PFSK-1 (cell line): ENCODE results near the gene FAM83C.

Experiments
- FOXP2 ChIP-seq: optimal IDR thresholded peaks from 2 replicates; pipeline ENCODE3; 2011; ENCODE audit warnings: borderline replicate concordance, control low read depth, inconsistent platforms; ENCODE audit not compliant: insufficient read depth; ENCODE audit errors: extremely low read length, extremely low read depth
- POLR2AphosphoS5 ChIP-seq: IDR thresholded peaks from 2 replicates; pipeline ENCODE4 v1.6.1; 2012; ENCODE audit warnings: low read depth, mild to moderate bottlenecking, control low read depth, low read length, moderate library complexity
- REST ChIP-seq, 2 experiments: IDR thresholded peaks; 2 replicates each; pipeline versions ENCODE4 v1.6.1 to v1.8.0; 2011 to 2012; ENCODE audit warnings: low read depth in 2 of 2, low read length in 2 of 2, control low read depth in 1 of 2, inconsistent platforms in 1 of 2, mild to moderate bottlenecking in 1 of 2, moderate library complexity in 1 of 2; ENCODE audit not compliant: insufficient read depth in 1 of 2
- SIN3A ChIP-seq: IDR thresholded peaks from 2 replicates; pipeline ENCODE4 v1.6.1; 2012; ENCODE audit warnings: mild to moderate bottlenecking, low read length, moderate library complexity, borderline replicate concordance; ENCODE audit not compliant: insufficient read depth
- TAF1 ChIP-seq: IDR thresholded peaks from 2 replicates; pipeline ENCODE4 v1.6.1; 2012; ENCODE audit warnings: low read length, control low read depth, borderline replicate concordance; ENCODE audit not compliant: insufficient read depth

Gene FAM83C

GRCh38 chr20:35240083-35240810 is 52.0 kb downstream of the FAM83C start:
- TF ChIP-seq FOXP2 (no peak), REST (IDR thresholded peaks at IDR 0.05; ENCODE audit: insufficient read depth in 1 of 2, low read depth in 2 of 2, low read length in 2 of 2) (no peak), SIN3A (no peak), TAF1 (no peak)

GRCh38 chr20:35238735-35239134 is 53.5 kb downstream of the FAM83C start:
- TF ChIP-seq TAF1 (no peak), FOXP2 (no peak), REST (IDR thresholded peaks at IDR 0.05; ENCODE audit: insufficient read depth in 1 of 2, low read depth in 2 of 2, low read length in 2 of 2) (no peak), SIN3A (no peak), POLR2AphosphoS5 (no peak)

- TF ChIP-seq POLR2AphosphoS5, result no peak
- no peak for TF ChIP-seq TAF1
- TF ChIP-seq FOXP2, result no peak
- TF ChIP-seq REST (IDR thresholded peaks at IDR 0.05; ENCODE audit: insufficient read depth in 1 of 2, low read depth in 2 of 2, low read length in 2 of 2), result no peak
- TF ChIP-seq SIN3A, result no peak
Measured at GRCh38 chr20:35238170-35238569, 54.1 kb downstream of the FAM83C start.

- TF ChIP-seq POLR2AphosphoS5 (no peak), TAF1 (no peak), REST (IDR thresholded peaks at IDR 0.05; ENCODE audit: insufficient read depth in 1 of 2, low read depth in 2 of 2, low read length in 2 of 2) (no peak), SIN3A (no peak), FOXP2 (no peak)
Measured at GRCh38 chr20:35237486-35237885, 54.7 kb downstream of the FAM83C start.

- TF ChIP-seq FOXP2, result no peak
Measured at GRCh38 chr20:35235881-35236280, 56.3 kb downstream of the FAM83C start.
